GM19372 (cell line): ENCODE results near the gene OSBPL10.
A peak's percentile ranks its signal among the peaks of the same experiment; 100 is the strongest.
"Not testable (repeated sequence)": the region's sequence is repeated elsewhere in the genome, so short reads cannot be mapped to it uniquely, and the experiment has no call there.

Experiments
- ATAC-seq: cut with Tn5 transposase; IDR thresholded peaks from one replicate; pipeline ENCODE4 v1.9.1; 2021; ENCODE audit warnings: mild to moderate bottlenecking, low read depth, moderate library complexity; ENCODE audit not compliant: unreplicated experiment

The OSBPL10 gene, protein sequence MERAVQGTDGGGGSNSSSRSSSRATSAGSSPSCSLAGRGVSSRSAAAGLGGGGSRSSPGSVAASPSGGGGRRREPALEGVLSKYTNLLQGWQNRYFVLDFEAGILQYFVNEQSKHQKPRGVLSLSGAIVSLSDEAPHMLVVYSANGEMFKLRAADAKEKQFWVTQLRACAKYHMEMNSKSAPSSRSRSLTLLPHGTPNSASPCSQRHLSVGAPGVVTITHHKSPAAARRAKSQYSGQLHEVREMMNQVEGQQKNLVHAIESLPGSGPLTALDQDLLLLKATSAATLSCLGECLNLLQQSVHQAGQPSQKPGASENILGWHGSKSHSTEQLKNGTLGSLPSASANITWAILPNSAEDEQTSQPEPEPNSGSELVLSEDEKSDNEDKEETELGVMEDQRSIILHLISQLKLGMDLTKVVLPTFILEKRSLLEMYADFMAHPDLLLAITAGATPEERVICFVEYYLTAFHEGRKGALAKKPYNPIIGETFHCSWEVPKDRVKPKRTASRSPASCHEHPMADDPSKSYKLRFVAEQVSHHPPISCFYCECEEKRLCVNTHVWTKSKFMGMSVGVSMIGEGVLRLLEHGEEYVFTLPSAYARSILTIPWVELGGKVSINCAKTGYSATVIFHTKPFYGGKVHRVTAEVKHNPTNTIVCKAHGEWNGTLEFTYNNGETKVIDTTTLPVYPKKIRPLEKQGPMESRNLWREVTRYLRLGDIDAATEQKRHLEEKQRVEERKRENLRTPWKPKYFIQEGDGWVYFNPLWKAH

DNA sequence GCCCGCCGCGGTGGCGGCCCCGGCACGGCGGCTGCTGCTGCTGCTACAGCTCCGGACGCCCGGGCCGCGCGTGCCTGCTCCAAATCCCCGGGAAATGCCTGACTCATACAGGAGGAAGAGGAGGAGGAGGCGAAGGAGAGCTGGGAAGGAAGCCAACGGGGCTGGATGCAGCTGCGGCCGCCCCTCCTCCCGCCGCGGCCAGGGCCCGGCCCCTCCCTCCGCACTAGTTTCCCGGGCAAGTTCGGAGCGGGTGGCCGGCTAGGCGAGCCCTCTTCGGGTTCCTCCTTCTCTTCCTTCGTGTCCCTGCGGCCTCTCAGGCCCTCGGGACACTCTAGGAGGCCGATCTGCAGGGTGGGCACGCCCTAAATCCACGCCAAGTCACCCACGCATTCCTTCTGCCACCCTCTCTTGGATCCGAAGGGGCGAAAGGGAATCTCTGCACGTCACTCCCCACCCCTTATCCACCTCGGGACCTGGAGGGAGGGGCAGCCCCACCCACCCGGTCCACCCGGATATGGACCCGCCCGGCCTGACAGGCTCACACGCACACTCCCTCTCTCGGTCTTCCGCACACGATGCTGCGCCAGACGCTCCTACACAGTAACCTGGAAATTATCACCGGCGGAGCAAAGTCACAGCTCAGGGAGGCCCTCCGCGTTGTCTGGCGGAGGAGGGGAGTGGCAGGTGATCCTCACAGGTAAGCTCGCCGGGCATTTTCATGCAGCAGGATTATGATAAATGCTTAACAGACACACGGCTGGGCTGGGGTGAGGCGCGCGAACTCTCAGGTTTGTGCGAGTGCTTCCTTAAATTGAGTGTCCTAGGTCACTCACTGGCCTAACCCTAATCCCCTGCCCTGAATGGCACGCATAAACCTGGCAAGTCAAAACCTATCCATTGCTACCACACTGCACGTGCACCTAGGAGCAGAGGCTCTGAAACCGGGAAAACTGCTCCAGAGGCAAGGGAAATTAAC, at the start of gene OSBPL10, which contains the start of gene ZNF860:
OSBPL10 (minus strand) TSS at position 57 of the 976 bp plus-strand sequence. CDS start 83 bp downstream, outside the sequence.
ZNF860 (plus strand) TSS at position 545 of the 976 bp plus-strand sequence. CDS start 7,330 bp downstream, outside the sequence.
- peak; percentile 24 for ATAC-seq

DNA sequence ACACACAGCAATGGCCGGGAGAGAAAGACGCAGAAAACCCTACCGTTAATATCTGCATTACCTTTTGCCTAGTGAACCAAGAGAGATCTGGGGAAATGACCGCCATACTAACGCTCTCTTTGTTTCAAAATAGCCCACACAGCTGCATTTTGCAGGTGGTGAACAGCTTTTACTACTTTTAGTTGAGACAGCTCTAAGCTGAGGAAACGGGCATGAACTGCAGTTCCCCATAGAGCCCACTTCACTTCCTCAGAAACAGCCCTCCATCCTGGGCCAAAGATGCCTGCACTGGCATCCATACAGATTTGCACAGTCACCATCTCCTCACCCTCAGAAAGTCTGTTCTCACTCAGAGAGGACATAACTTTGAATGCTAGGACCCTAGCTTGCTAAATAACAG, 45.5 kb upstream of the OSBPL10 start:
- no peak for ATAC-seq

DNA sequence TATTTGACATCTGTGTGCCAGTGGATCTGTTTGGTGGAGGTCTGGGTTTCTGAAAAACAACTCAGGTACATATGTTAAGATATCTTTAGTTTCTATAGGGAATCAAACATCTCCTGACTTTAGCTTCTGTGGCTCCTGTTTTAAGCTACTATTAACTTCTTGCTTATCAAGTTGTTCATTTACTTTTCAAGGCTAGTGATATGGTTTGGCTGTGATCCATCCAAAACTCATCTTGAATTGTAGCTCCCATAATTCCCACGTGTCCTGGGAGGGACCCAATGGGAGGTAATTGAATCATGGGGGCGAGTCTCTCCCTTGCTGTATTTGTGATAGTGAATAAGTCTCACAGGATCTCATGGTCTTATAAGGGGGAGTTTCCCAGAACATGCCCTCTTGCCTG, 41.9 kb upstream of the OSBPL10 start:
- ATAC-seq: no peak

DNA sequence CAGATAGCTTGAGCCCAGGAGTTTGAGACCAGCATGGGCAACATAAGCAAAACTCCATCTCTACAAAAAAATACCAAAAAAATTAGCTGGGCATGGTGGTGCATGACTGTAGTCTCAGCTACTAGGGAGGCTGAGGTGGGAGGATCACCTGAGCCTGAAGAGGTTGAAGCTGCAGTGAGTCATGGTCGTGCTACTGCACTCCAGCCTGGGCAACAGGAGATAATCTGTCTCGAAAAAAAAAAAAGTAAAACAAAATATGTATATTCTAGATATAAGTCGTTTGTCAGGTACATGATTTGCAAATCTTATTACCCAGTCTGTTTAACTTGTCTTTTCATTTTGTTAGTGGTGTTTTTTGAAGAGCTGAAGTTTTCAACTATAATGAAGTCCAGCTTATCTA, 40.7 kb upstream of the OSBPL10 start:
- no peak for ATAC-seq

DNA sequence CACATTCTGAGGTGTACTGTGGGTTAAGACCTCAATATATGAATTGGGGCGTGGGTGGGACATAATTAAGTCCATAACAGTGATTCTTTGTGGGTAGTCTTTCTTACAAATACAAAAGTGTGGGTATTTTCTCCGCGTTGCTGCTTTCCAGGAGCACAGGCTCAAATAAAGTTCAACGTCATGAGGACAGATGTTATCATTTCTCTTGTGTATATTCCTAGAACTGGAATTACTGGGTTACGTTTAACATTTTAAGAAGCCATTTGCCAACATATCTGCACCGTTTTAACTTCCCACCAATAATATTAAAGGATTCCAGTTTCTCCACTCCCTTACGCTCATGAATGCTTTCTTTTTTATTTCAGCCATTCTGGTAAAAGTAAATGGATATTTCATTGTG, 40.1 kb upstream of the OSBPL10 start:
- no peak for ATAC-seq

DNA sequence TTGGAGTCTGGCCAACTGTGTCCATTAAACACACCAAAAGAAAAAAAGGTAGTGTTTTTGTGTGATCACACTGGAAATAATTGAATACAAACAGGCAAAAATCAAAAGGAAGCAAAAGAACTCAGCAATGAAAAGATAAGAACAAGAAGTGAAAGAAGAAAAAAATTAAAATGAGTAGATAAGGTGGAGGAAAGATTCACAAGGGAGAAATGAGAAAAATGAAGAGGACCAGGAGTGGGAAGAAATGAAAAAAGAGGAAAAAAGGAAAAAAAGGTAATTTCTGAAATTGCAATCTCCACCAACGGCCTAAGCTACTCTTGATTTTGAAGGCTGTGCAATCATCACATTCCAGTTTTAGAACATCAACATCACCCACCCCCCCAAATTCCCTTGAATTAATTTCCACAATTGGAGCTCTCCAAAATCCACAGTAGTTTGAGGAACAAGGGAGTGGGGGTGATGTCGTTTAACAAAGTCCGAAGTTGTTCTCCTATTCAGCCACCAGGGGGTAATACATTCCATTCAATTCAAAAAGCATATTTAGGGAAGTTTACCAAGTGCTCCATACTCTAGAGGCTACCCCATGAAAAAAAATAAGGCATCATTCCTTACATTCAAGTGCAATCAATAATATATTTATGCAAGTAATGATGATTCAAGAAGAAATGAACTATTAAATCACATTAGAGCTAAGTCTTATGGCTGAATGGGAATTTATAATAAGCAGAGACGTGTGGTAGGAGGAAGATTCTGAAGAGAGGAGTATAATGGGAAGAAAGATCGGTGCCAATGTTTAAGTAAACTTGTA, 37.9 kb upstream of the OSBPL10 start:
- ATAC-seq: no peak

DNA sequence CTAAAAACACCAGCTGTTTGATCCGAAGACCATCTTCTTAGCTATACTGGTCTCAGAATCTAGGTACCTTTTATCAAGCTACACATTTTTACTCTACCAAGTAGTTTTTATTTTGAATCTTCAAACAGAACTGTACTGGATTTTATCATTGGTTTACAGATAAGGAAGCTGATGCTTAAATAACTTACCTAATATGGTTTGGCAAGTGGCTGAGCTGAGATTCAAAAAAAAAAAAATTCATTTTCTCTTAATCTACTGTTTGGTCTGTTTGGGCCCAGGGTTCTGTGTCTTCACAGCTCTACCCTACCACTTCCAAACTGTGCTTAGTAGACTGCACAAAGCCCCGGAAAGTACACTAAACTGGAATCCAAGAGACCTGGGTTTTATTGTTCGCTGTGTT, 36.2 kb upstream of the OSBPL10 start:
- no peak for ATAC-seq

DNA sequence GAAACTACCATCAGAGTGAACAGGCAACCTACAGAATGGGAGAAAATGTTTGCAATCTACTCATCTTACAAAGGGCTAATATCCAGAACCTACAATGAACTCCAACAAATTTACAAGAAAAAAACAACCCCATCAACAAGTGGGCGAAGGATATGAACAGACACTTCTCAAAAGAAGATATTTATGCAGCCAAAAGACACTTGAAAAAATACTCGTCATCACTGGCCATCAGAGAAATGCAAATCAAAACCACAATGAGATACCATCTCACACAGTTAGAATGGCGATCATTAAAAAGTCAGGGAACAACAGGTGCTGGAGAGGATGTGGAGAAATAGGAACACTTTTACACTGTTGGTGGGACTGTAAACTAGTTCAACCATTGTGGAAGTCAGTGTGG, 34.6 kb upstream of the OSBPL10 start:
- ATAC-seq: not testable (repeated sequence)

DNA sequence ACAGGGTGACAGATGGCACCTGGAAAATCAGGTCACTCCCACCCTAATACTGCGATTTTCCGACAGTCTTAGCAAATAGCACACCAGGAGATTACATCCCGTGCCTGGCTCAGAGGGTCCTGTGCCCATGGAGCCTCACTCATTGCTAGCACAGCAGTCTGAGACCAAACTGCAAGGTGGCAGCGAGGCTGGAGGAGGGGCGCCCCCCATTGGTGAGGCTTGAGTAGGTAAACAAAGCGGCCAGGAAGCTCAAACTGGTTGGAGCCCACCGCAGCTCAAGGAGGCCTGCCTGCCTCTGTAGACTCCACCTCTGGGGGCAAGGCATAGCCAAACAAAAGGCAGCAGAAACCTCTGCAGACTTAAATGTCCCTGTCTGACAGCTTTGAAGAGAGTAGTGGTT, 29.6 kb upstream of the OSBPL10 start:
- ATAC-seq: not testable (repeated sequence)

DNA sequence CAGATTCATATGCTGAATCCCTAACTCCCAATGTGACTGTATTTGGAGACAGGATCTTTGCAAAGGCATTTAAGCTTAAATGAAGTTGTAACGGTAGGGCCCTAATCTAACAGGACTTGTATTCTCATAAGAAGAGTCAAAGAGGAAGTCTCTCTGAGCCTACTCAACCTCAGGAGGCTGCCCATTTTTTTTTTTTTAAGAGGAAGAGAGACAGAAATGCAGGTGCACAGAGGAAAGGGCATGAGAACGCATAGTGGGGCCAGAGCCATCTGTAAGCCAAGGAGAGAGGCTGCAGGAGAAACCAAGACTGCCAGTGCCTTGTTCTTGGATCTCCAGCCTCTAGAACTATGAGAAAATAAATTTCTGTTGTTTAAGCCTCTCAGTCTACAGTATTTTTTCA, 28.9 kb upstream of the OSBPL10 start:
- ATAC-seq: no peak

DNA sequence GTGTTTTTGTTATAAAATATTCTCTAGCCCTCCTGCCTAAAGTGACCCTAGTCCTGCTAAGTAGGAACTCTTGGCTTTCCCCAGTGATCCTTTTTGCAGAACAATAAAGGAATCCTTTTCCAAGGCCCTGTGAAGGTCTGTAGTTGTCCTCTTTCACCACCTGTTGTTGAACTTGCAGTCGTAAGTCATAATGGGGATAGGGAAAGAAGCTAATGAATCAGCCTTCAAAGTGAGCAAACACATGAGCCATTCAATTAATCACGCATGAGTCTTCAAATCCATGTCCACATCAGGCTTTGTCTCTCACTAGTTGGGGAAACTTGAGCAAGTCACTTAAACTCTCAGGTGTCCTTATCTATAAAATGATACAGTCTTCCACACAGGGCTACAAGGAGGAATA, 28.0 kb upstream of the OSBPL10 start:
- no peak for ATAC-seq

DNA sequence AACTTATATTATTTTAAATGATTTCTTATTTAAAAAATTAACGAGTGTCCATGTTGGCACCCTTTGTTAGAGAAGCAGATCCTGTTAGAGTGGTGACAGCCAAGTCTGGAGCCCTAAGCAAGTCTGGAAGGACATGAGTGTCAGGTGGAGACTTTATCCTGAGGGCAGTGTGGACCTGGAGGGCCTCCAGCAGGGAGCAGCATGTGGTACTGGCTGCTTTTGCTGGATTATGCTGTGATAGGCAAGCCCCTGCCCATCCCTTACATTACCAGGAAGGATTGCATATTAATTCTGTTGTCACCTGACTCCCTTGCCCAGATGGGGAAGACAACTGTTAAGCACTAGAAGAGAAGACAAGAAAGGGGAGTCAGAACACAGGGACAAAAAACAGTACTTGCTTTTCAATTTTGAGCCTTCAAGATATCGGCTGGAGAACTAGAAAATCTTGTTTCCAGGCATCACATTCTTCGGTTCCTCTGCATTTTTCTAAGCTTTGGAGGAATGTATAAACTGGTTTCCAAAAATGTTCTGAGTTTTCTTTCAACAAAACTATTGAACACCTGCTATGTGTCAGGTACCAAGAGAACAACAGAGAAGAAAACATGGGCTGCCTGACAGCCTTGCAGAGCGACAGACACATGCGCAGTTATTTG, 23.2 kb upstream of the OSBPL10 start:
- no peak for ATAC-seq

DNA sequence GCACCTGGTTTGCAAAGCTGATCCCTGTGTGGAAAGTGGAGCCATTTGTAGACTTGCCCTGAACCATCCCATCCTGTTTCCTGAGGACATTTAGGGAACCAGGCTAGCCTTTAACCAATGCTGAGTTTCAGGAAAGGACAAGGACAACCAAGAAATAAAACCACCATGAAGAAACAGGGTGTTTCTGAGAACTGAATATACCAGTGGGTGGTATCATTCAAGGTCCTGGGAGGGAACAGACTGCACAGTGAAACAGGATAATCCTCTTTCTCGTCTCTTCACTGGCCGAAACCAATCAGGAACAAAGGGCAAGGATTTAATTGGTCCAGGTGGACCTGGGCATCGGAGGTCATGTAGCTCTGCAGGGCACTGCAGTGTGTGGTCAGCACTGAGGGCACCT, 22.3 kb upstream of the OSBPL10 start:
- no peak for ATAC-seq

DNA sequence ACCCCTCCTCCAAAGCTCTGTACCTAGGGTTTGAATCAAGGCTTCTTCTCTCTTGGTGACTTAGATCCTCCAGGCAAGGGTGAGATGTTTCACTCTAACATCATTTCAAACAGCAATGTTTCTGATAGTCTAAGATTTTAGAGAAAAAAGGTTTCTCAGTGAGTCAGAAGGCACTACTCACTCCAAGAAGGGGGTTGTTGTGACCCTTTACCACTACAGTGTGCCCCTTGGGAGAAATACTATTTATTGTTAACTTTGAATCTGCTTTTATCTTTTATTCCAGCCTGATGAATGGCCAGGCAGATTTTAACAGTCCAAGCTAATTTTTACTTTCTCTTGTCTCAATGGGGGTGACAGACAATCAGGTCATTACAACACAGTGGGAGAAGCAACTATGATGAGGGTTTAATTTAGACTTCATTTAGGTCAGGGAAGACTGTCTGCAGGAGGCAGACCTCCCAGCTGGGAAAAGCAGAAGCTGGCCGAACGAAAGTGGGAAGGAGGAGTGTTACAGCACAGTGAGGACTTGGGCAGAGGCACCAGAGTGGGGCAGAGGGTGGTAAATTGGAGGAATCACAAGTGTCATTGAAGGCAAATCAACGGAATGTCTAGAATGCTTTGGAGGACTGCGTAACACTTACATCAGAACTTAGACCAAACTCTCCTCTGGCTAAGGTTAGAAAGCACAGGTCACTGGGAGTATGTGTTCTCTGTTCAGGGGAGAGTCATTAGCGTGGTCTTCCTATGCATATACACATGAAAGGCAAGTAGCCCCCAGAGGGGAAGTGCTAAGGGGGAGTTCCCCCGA, 21.7 kb upstream of the OSBPL10 start:
- no peak for ATAC-seq

DNA sequence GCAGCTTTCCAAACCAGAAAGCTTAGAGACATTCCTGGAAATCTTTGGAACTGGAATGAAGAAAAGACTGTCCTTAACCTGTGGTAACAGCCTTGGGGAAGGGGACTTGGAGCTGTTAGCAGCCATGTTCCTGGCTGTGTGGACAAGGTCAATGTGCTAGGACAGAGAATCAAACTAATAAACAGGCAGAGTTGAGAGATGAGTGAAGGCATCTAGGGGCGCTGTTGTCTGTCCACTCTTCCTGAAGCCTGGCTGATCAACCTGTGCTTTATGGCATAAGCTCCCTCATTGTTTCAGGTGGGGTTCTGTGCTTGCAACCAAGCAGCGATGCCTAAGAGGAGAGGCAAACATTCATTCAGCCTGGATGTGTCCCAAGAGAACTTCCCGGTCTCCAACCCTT, 19.8 kb upstream of the OSBPL10 start:
- no peak for ATAC-seq

DNA sequence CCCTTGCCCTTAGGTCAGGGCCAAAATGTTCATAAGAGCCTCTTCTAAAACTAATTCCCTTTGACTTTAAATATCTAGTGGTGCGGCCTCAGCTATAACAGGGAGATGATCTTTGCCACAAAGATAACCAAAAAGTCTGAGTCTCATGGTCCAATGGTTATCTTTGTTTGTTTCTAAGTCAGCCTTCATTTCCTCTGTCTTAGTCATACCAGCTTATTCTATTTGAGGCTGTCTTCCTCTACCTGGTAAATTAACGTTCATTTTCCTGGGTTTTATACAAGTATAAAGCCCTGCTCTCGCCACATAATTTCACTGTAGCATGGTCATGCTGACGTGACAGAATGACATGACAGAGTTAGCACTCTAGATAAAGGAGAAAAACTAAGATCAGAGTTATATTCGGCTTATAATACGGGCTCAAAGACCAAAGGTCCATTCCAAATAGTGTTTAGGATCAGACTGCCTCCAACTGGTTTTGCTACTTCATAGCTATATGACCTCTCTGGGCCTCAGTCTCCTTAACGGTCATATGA, 18.9 kb upstream of the OSBPL10 start:
- no peak for ATAC-seq

DNA sequence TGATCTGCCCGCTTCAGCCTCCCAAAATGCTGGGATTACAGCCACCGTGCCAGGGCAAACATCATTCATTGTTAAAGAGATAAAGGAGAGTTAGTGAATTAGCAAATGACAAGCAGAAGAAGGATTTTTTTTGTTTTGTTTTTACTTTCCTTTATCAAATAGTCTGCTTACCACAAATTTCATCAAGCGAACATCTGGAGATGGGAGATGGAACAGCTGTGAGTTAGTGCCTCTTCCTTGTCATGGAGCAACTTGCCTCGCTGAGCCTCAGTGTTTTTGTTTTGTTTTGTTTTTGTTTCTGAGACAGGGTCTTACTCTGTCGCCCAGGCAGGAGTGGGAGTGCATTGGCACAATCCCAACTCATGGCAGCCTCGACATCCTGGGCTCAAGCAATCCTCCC, 16.4 kb upstream of the OSBPL10 start:
- no peak for ATAC-seq

DNA sequence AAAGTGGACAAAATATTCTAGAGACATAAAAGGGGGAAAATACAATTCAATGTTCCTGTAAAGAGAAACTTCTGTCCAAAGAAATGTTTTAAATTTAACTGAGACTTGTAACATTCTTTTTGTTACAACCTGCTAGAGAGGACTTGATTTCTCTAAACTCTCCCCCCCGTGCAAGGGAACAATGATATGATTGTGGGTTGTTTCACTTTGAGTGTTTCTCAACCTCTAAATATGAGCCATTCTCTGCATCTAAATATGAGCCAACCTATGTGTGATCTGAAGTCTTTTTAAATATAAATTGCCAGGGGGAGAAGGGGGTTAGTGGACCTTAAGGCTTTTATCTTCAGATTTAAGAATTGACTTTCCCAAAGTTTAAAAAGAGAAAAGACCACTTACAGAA, 15.1 kb upstream of the OSBPL10 start:
- no peak for ATAC-seq
